Measurements from ENCODE around the gene SIAH1.

DNA sequence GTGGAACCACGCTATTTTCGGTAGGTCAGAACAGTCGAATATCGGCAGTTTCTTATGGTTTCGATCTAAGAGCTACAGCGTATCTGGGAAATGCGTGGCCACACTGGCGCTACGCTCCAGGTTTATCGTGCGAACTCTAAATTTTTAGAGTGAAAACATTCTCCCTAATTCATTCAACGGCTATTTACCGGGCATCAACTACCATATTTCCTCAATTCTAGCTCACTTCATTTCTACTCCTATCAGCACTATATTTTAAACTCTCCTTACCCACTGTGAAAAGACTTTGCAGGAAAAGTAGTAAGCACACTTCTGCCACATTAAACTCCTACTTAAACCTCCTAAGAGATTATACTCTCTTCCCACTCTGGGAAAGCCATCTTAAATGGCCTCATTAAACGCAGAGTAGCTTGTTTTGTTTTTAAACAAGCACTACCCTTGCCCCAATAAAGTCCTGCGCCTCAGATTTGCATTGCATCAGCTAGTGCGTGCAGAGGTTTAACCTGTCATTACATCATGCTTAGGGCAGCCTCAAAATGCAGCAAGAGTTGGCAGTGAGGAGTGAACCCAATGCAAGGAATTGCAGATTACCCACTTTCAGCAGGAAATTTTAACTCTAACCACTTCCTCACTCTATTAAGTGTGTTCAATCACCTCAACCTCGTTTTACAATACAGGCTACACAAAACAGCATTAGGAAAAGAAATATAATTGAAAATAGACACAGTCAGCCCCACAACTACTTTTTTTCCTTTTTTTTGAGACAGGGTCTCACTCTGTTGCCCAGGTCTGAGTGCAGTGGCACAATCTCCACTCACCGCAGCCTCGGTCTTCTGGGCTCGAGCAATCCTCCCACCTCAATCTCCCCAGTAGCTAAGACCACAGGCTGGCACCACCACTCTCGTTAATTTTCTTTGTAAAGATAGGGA lies 18.8 kb downstream of the SIAH1 start:
- TF ChIP-seq CTCF (IDR thresholded peaks at IDR 0.05), result no peak
- no peak for TF ChIP-seq POLR2A (IDR thresholded peaks at IDR 0.05)
- TF ChIP-seq EP300 (IDR thresholded peaks at IDR 0.05), result peak in 1 of 2 donors; percentile 63
